ENCODE data around the gene FHOD1. TPM values are rescaled to one million over a fixed set of nuclear protein-coding genes. Genes with fewer than 3 reads are reported as not detected.

FHOD1 gene
- polyA plus RNA-seq, 1 of the 3 experiments (the other 2 are of a cell fraction): 70.9 TPM

DNA sequence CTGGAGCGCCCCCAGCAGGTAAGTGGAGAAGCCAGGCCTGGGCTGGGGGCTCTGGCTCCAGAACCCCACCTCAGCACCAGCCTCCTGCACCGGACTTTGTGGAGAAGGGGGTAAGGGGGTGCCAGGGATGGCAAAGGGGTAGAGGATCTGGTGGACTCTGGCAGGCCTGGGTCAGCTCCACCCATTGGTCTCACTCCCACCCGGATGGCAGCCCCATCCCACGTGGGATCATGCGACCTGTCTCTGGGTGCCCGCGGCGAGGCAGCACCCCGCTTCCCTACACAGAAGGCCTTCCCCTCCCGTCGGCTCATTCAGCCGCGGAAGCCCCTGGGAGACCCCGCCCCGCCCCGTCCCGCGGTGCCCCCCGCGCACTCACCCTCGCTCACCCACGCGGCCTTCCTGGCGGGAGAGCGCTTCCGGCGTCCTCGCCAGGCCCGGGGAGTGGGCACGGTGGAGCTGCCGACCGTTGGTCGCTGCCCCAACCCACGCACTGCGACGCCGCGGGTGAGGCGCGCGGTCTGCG is 31.6 kb upstream of the FHOD1 start:
- no peak overlapping the region for H2AFZ ChIP-seq (ENCODE audit: low read depth)
- DNase-seq: peak; percentile 90
- no peaks in the 10 kb centered on the region for H3K9me2 ChIP-seq
- H3F3A ChIP-seq (replicated peaks; ENCODE audit: insufficient read depth): peaks cover 28% of the 10 kb centered on the region
- peak overlapping the region; percentile 64 for H3K4me3 ChIP-seq (ENCODE audit: low read depth in 2 of 2, low read length in 1 of 2)
- H3K9me3 ChIP-seq: no peaks in the 10 kb centered on the region
- peaks cover 25 to 35% of the 10 kb centered on the region in 2 experiments; a peak in 3 of 4 replicates for H3K4me1 ChIP-seq (ENCODE audit: control insufficient read depth in 1 of 2, insufficient read depth in 2 of 2, low read depth in 1 of 2, low read length in 1 of 2)
- ChIA-PET POLR2A (interaction anchor here (0.9 kb wide), 1 partner anchor 26 kb away, joined by 4 read pairs; no protein-coding TSS in a partner anchor), CTCF (interaction anchor here (0.6 to 2.2 kb wide), 33 partner anchors 8 to 395 kb away, joined by 3 to 12 read pairs (median 3); partner anchors contain the start of genes ATP6V0D1, KCTD19, LRRC36 and SLC9A5)
- H3K36me3 ChIP-seq (replicated peaks in 1 of 2; ENCODE audit: control insufficient read depth in 1 of 2, insufficient read depth in 2 of 2, low read length in 1 of 2): peaks cover 22 to 36% of the 10 kb centered on the region in 2 experiments
- TF ChIP-seq, protein P1, sequence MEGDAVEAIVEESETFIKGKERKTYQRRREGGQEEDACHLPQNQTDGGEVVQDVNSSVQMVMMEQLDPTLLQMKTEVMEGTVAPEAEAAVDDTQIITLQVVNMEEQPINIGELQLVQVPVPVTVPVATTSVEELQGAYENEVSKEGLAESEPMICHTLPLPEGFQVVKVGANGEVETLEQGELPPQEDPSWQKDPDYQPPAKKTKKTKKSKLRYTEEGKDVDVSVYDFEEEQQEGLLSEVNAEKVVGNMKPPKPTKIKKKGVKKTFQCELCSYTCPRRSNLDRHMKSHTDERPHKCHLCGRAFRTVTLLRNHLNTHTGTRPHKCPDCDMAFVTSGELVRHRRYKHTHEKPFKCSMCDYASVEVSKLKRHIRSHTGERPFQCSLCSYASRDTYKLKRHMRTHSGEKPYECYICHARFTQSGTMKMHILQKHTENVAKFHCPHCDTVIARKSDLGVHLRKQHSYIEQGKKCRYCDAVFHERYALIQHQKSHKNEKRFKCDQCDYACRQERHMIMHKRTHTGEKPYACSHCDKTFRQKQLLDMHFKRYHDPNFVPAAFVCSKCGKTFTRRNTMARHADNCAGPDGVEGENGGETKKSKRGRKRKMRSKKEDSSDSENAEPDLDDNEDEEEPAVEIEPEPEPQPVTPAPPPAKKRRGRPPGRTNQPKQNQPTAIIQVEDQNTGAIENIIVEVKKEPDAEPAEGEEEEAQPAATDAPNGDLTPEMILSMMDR (IDR thresholded peaks at IDR 0.05): peak; percentile 51
- TF ChIP-seq FOXJ3 (CRISPR knock-in tag; IDR thresholded peaks at IDR 0.05) (no peak), ELF1 (IDR thresholded peaks at IDR 0.05) (no peak), MXI1 (IDR thresholded peaks at IDR 0.05; ENCODE audit: low read depth, low read length) (peak; percentile 49), SIN3A (IDR thresholded peaks at IDR 0.05; ENCODE audit: borderline replicate concordance, low read depth, low read length) (no peak), SMC3 (IDR thresholded peaks at IDR 0.05; ENCODE audit: low read depth, low read length) (0 out of 2 replicates have a peak, but pooled peaks have one; percentile 11), RFX5 (IDR thresholded peaks at IDR 0.05; ENCODE audit: low read length) (no peak), TCF12 (IDR thresholded peaks at IDR 0.05) (no peak)
- TF ChIP-seq, protein P2, sequence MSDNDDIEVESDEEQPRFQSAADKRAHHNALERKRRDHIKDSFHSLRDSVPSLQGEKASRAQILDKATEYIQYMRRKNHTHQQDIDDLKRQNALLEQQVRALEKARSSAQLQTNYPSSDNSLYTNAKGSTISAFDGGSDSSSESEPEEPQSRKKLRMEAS (IDR thresholded peaks at IDR 0.05; ENCODE audit: low read depth): peak; percentile 67
- 2% methylated on average over 17 of the region's 42 CpGs for WGBS (ENCODE audit: low lambda C conversion rate)
- H4K20me1 ChIP-seq (ENCODE audit: insufficient read depth): no peaks in the 10 kb centered on the region
- H3K4me2 ChIP-seq: peak overlapping the region; percentile 96
- peak overlapping the region; percentile 54 to 100 for H3K27ac ChIP-seq (ENCODE audit: low read depth in 2 of 2, low read length in 1 of 2)
- H3K9ac ChIP-seq: peak overlapping the region; percentile 82
- H3K79me2 ChIP-seq (ENCODE audit: insufficient read depth): peaks cover 34% of the 10 kb centered on the region
- no peaks in the 10 kb centered on the region for H3K27me3 ChIP-seq (ENCODE audit: insufficient read depth)

GRCh38 chr16:67277999-67278772 is 30.9 kb upstream of the FHOD1 start:
- peaks cover 34% of the 10 kb centered on the region for H3K79me2 ChIP-seq (ENCODE audit: insufficient read depth)
- no peak for DNase-seq
- peaks cover 28% of the 10 kb centered on the region for H3F3A ChIP-seq (replicated peaks; ENCODE audit: insufficient read depth)
- H3K36me3 ChIP-seq (replicated peaks in 1 of 2; ENCODE audit: control insufficient read depth in 1 of 2, insufficient read depth in 2 of 2, low read length in 1 of 2): peaks cover 20 to 35% of the 10 kb centered on the region in 2 experiments
- WGBS (ENCODE audit: low lambda C conversion rate): 0% methylated on average over 6 of the region's 13 CpGs
- H3K9ac ChIP-seq: peak overlapping the region; percentile 82
- H3K9me2 ChIP-seq: no peaks in the 10 kb centered on the region
- peaks cover 25 to 29% of the 10 kb centered on the region in 2 experiments; a peak in 3 of 4 replicates for H3K4me1 ChIP-seq (ENCODE audit: control insufficient read depth in 1 of 2, insufficient read depth in 2 of 2, low read depth in 1 of 2, low read length in 1 of 2)
- no peak overlapping the region for H2AFZ ChIP-seq (ENCODE audit: low read depth)
- H3K9me3 ChIP-seq: no peaks in the 10 kb centered on the region
- ChIA-PET POLR2A (no interaction called here), CTCF (interaction anchor here (0.6 to 2.2 kb wide), 36 partner anchors 8 to 396 kb away, joined by 3 to 12 read pairs (median 3); partner anchors contain the start of genes ATP6V0D1, KCTD19, LRRC36 and SLC9A5)
- peak overlapping the region; percentile 54 to 100 for H3K27ac ChIP-seq (ENCODE audit: low read depth in 2 of 2, low read length in 1 of 2)
- no peaks in the 10 kb centered on the region for H3K27me3 ChIP-seq (ENCODE audit: insufficient read depth)
- H3K4me3 ChIP-seq (ENCODE audit: low read depth in 2 of 2, low read length in 1 of 2): peak overlapping the region; percentile 64
- peak overlapping the region; percentile 96 for H3K4me2 ChIP-seq
- no peaks in the 10 kb centered on the region for H4K20me1 ChIP-seq (ENCODE audit: insufficient read depth)
- no peak for TF ChIP-seq FOXJ3 (CRISPR knock-in tag; IDR thresholded peaks at IDR 0.05)
- TF ChIP-seq, protein P3, sequence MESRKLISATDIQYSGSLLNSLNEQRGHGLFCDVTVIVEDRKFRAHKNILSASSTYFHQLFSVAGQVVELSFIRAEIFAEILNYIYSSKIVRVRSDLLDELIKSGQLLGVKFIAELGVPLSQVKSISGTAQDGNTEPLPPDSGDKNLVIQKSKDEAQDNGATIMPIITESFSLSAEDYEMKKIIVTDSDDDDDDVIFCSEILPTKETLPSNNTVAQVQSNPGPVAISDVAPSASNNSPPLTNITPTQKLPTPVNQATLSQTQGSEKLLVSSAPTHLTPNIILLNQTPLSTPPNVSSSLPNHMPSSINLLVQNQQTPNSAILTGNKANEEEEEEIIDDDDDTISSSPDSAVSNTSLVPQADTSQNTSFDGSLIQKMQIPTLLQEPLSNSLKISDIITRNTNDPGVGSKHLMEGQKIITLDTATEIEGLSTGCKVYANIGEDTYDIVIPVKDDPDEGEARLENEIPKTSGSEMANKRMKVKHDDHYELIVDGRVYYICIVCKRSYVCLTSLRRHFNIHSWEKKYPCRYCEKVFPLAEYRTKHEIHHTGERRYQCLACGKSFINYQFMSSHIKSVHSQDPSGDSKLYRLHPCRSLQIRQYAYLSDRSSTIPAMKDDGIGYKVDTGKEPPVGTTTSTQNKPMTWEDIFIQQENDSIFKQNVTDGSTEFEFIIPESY (IDR thresholded peaks at IDR 0.05; ENCODE audit: borderline replicate concordance, low read depth): 0 out of 2 replicates have a peak, but pooled peaks have one; percentile 38
- TF ChIP-seq, protein P2 (IDR thresholded peaks at IDR 0.05; ENCODE audit: low read depth): peak; percentile 59
- TF ChIP-seq MXI1 (IDR thresholded peaks at IDR 0.05; ENCODE audit: low read depth, low read length): no peak
- TF ChIP-seq ELF1 (IDR thresholded peaks at IDR 0.05): no peak
- peak; percentile 71 for TF ChIP-seq TCF12 (IDR thresholded peaks at IDR 0.05)
- peak; percentile 91 for TF ChIP-seq NFIC (IDR thresholded peaks at IDR 0.05; ENCODE audit: borderline replicate concordance)
- TF ChIP-seq, protein P4, sequence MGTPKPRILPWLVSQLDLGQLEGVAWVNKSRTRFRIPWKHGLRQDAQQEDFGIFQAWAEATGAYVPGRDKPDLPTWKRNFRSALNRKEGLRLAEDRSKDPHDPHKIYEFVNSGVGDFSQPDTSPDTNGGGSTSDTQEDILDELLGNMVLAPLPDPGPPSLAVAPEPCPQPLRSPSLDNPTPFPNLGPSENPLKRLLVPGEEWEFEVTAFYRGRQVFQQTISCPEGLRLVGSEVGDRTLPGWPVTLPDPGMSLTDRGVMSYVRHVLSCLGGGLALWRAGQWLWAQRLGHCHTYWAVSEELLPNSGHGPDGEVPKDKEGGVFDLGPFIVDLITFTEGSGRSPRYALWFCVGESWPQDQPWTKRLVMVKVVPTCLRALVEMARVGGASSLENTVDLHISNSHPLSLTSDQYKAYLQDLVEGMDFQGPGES (IDR thresholded peaks at IDR 0.05; ENCODE audit: low read depth, low read length): no peak
- peak; percentile 81; the same call in 1 of the 2 replicates for TF ChIP-seq FOSL2 (IDR thresholded peaks at IDR 0.05; ENCODE audit: borderline replicate concordance, low read depth)
- no peak for TF ChIP-seq SMC3 (IDR thresholded peaks at IDR 0.05; ENCODE audit: low read depth, low read length)
